Ramos (cell line): ENCODE results near the gene PRR5L.
"Not testable (repeated sequence)": the region's sequence is repeated elsewhere in the genome, so short reads cannot be mapped to it uniquely, and the experiment has no call there.

Experiments used
- in situ Hi-C: fragments of 300-500 bp; cut with MboI; formaldehyde crosslinking; loops from one replicate; pipeline ENCODE4 v1.14.3; 2022; ENCODE audit warnings: low sequenced_read_pairs; ENCODE audit not compliant: unreplicated experiment

The PRR5L gene

GRCh38 chr11:36313750-36314433, 17.8 kb downstream of the PRR5L start:
- in situ Hi-C loops: no loop called here

DNA sequence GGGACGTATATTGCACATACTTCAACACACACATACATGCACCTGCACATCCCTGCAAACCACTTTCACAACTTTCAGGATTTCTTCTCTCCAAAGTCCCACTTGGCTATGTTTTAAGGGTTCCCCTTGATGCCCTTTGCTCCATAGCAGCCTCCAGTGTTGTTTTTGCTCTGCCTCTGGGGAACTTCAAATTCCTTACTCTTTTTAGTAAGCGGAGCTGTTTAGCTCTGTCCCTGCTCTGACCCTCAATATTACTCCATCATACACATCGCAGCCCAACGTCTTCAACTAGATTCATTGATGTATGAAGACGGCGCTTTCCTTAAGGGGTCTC, 18.3 kb downstream of the PRR5L start:
- in situ Hi-C loops: no loop called here

GRCh38 chr11:36316049-36316448, 20.0 kb downstream of the PRR5L start:
- in situ Hi-C loops: no loop called here

- in situ Hi-C loops: no loop called here
Observed at GRCh38 chr11:36317992-36318391, 21.9 kb downstream of the PRR5L start.

DNA sequence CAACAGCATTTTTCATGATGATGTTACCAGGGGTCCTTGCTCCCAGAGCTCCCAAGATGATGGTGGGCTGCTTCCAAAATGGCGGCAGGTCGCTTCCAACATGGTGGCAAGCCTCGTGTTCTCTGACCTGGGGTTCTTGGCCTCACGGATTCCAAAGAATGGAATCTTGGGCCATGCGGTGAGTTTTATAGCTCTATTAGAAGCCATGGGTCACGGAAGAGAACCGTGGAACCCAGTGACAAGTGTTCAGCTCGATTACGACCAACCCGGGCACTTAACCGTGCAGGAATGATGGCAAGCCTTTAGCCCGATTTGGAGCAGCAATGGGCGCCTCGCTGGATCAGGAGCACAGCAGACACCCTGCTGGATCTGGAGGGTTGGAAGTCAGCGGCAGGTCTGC, 28.9 kb downstream of the PRR5L start:
- in situ Hi-C loops: not testable (repeated sequence)

DNA sequence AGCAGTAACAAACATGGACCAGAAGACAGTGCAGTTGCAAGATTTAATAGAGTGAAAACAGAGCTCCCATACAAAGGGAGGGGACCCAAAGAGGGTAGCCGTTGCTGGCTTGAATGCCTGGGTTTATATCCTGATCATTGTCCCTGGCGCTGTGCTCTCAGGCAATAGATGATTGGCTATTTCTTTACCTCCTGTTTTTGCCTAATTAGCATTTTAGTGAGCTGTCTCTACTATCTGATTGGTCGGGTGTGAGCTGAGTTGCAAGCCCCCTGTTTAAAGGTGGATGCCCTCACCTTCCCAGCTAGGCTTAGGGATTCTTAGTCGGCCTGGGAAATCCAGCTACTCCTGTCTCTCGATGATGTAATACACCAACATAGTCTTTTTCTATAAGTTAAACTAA, 29.3 kb downstream of the PRR5L start:
- in situ Hi-C loops: not testable (repeated sequence)

DNA sequence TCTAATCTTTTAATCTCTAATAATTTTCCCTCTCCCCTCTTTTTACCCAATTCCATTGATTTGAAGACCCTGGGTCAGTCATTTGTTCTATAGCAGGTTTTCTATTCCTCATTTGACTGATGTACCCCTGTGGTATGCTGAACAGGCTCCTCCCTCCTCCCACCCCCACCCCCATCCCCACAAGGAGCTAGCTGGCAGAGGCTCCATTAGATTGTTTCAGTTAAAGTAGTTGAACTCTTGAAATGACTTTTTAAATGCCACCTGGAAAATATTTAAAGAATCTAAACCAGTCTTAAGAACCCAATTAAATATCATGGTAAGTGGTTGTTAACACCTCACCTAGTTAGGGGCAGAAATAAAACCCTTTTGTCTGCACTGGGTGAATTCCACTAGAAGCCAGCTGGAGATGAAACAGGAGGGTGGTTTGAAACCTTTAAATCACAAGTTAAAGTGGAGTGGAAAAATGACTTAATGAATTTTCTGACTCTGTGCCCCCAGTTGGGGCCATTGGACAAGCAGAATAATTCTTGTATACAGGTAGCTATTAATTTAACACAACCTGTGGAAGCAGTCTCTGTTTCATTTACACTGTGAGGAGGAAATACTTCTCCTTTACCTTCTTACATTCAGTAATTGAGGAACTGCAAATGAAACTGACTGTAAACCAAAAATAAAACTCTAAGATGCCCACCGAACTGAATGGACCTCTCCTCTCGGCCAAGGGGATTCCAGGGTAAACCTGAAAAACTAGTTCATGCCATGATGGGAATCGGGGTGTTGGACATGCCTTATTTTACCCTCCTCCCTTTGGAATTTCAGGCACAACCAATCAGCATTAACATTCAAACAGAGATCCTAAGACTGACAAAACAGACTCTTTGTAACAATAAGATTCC, 30.7 kb downstream of the PRR5L start:
- in situ Hi-C loops: no loop called here

GRCh38 chr11:36328966-36329673, 33.0 kb downstream of the PRR5L start:
- in situ Hi-C loops: no loop called here

DNA sequence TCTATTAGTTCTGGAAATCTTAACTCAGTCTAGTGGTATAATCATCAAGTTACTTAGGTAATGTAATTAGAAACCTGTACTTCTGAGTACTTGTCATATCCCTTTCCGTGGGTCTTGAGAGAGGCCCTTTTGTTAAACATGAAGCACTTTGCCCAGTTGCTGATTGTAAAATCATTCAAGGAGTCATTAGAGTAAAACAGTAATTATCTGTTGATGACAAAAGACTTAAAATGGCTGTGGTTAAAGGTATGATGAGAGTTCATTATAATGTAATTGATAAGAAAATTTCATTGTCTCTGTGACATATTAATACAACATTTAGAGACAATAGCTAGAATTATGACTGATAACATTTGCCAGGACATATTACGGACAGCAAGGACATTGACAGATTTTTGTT, 34.3 kb downstream of the PRR5L start:
- in situ Hi-C loops: no loop called here

- in situ Hi-C loops: no loop called here
Observed at GRCh38 chr11:36333468-36333867, 37.4 kb downstream of the PRR5L start.

- in situ Hi-C loops: no loop called here
Observed at GRCh38 chr11:36333897-36334296, 37.8 kb downstream of the PRR5L start.

- in situ Hi-C loops: no loop called here
Observed at GRCh38 chr11:36339888-36340287, 43.8 kb downstream of the PRR5L start.

GRCh38 chr11:36340897-36341296, 44.8 kb downstream of the PRR5L start:
- in situ Hi-C loops: no loop called here

DNA sequence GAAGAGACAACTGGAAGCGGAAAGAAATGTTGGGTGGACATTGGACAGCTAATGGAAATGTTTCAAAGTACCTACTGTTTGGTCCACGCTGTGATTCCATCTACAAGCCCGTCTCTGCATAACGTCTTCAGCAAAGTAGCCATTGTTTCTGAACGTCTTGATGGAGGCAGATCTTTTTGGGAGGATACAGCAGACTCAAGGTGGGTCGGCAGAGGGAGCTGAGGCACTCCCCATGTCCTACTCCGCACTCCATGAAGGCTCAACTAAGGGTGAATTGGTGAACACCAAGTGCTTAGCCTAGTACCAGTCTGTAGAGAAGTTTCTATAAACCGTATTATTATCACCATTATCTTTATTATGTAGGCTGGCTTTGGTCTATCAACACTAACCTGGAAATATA, 45.8 kb downstream of the PRR5L start:
- in situ Hi-C loops: no loop called here

DNA sequence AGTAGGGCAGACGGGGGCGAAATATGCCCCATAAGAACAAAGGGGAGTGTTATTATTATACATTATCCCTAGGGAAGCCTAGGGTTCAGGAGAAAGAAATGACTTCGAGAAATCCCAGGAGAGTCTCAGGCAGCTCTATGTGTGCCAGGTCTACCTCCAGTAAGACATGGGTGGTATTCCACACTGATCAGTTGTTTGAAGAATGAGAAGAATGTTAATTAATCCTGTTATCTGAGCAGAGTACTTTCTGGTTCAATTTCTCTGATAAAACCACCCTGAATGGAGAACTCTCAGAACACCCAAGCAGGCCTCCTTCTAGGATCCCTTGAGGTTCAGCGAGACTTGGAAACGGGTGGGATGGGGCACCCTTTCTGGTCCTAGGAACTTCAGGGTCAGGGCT, 46.2 kb downstream of the PRR5L start:
- in situ Hi-C loops: no loop called here

- in situ Hi-C loops: no loop called here
Observed at GRCh38 chr11:36343436-36343835, 47.3 kb downstream of the PRR5L start.

GRCh38 chr11:36345084-36345511, 49.0 kb downstream of the PRR5L start:
- in situ Hi-C loops: no loop called here

- in situ Hi-C loops: no loop called here
Observed at GRCh38 chr11:36345535-36346141, 49.5 kb downstream of the PRR5L start.

DNA sequence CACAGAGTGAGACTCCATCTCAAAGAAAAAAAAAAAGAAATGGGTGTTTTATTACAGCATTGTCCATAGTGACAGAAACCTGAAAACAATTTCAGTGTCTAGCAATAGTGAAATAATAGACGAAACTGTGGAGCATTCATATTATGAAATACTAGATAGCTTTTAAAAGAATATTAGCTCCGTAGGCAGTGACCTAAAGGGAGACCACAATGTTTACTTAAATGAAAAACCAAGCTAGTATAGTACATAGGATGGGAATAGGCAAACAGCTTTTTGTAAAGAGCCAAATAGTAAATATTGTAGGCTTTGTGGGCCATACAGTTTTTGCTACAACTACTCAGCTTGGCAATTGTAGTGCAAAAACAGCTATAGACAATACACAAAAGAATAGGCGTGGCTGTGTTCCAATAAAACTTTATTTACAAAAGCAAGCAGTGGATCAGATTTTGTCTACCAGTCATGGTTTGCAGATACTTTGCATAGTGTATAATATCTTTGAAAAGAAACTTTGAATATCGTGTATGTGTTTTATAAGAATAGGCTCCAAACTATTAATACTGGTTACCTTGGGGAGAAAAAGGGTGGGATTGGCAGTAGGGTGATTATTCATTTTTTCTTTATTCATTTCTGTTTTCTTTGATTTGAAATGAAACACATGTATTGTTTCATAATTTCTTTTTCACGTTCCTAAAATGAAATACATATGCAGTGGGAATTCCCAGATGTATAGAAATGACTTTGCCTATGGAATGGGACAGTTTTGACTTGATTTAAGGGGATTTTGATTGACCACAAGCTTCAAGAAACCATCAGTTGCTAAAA, 50.7 kb downstream of the PRR5L start:
- in situ Hi-C loops: no loop called here

- in situ Hi-C loops: no loop called here
Observed at GRCh38 chr11:36347384-36347906, 51.4 kb downstream of the PRR5L start.
